Measurements from ENCODE around the gene ACOT7.

Gene ACOT7

GRCh38 chr1:6421266-6421665 is 27.7 kb upstream of the ACOT7 start:
- H3K27me3 ChIP-seq (ENCODE audit: insufficient read depth, low read depth) = peaks cover 95% of the 10 kb centered on the region
- H3K4me2 ChIP-seq = no peak overlapping the region
- no peak overlapping the region for H3K4me3 ChIP-seq (IDR thresholded peaks at IDR 0.05; ENCODE audit: insufficient read depth, low read depth, low read length)
- no peaks in the 10 kb centered on the region for H3K4me1 ChIP-seq (ENCODE audit: low read depth, poor library complexity, severe bottlenecking)
- no peaks in the 10 kb centered on the region for H4K20me1 ChIP-seq (ENCODE audit: insufficient read depth)
- no peak overlapping the region for H3K9ac ChIP-seq
- no peak overlapping the region for H3K27ac ChIP-seq
- no peak for TF ChIP-seq CTCF (conservative IDR thresholded peaks at IDR 0.05; ENCODE audit: low read depth, low read length)
- H3K79me2 ChIP-seq (ENCODE audit: insufficient read depth, low read depth) = no peaks in the 10 kb centered on the region
- no peak overlapping the region for H2AFZ ChIP-seq (ENCODE audit: low read depth)
- H3K36me3 ChIP-seq (ENCODE audit: insufficient read depth) = no peaks in the 10 kb centered on the region

GRCh38 chr1:6420454-6421042 is 27.0 kb upstream of the ACOT7 start:
- Histone ChIP-seq H3K79me2 (ENCODE audit: insufficient read depth, low read depth) (no peaks in the 10 kb centered on the region), H3K36me3 (ENCODE audit: insufficient read depth) (no peaks in the 10 kb centered on the region), H3K27me3 (ENCODE audit: insufficient read depth, low read depth) (peaks cover 95% of the 10 kb centered on the region), H3K4me3 (IDR thresholded peaks at IDR 0.05; ENCODE audit: insufficient read depth, low read depth, low read length) (no peak overlapping the region), H3K4me1 (ENCODE audit: low read depth, poor library complexity, severe bottlenecking) (no peaks in the 10 kb centered on the region), H3K4me2 (no peak overlapping the region), H3K27ac (no peak overlapping the region), H3K9ac (no peak overlapping the region), H4K20me1 (ENCODE audit: insufficient read depth) (no peaks in the 10 kb centered on the region), H2AFZ (ENCODE audit: low read depth) (no peak overlapping the region)
- TF ChIP-seq CTCF (conservative IDR thresholded peaks at IDR 0.05; ENCODE audit: low read depth, low read length) = no peak

- no peak for TF ChIP-seq CTCF (conservative IDR thresholded peaks at IDR 0.05; ENCODE audit: low read depth, low read length)
- Histone ChIP-seq H3K27ac (no peak within 1 kb of the TSS), H3K27me3 (ENCODE audit: insufficient read depth, low read depth) (peaks cover 95% of the 10 kb centered on the region), H4K20me1 (ENCODE audit: insufficient read depth) (no peaks in the 10 kb centered on the region), H3K79me2 (ENCODE audit: insufficient read depth, low read depth) (no peaks in the 10 kb centered on the region), H3K4me1 (ENCODE audit: low read depth, poor library complexity, severe bottlenecking) (peaks cover 5% of the 10 kb centered on the region), H3K36me3 (ENCODE audit: insufficient read depth) (no peaks in the 10 kb centered on the region), H2AFZ (ENCODE audit: low read depth) (no peak within 1 kb of the TSS), H3K4me3 (IDR thresholded peaks at IDR 0.05; ENCODE audit: insufficient read depth, low read depth, low read length) (no peak within 1 kb of the TSS), H3K4me2 (no peak within 1 kb of the TSS), H3K9ac (no peak within 1 kb of the TSS)
Measured at GRCh38 chr1:6419804-6420453, 26.4 kb upstream of the ACOT7 start, which contains the start of gene HES2. HES2 (minus strand) TSS chr1:6419919; CDS start chr1:6419820, 99 bp downstream.

- TF ChIP-seq CTCF (conservative IDR thresholded peaks at IDR 0.05; ENCODE audit: low read depth, low read length) = no peak
- no peak overlapping the region for H3K9ac ChIP-seq
- no peak overlapping the region for H3K4me2 ChIP-seq
- H4K20me1 ChIP-seq (ENCODE audit: insufficient read depth) = no peaks in the 10 kb centered on the region
- H3K4me1 ChIP-seq (ENCODE audit: low read depth, poor library complexity, severe bottlenecking) = peaks cover 11% of the 10 kb centered on the region
- peaks cover 92% of the 10 kb centered on the region for H3K27me3 ChIP-seq (ENCODE audit: insufficient read depth, low read depth)
- no peaks in the 10 kb centered on the region for H3K79me2 ChIP-seq (ENCODE audit: insufficient read depth, low read depth)
- no peaks in the 10 kb centered on the region for H3K36me3 ChIP-seq (ENCODE audit: insufficient read depth)
- H3K4me3 ChIP-seq (IDR thresholded peaks at IDR 0.05; ENCODE audit: insufficient read depth, low read depth, low read length) = no peak overlapping the region
- H3K27ac ChIP-seq = no peak overlapping the region
- no peak overlapping the region for H2AFZ ChIP-seq (ENCODE audit: low read depth)
Measured at GRCh38 chr1:6419397-6419803, 25.8 kb upstream of the ACOT7 start.
